ENCODE results near the gene CARHSP1. TPM values are rescaled to one million over a fixed set of nuclear protein-coding genes. Genes with fewer than 3 reads are reported as not detected.

The CARHSP1 gene
- total RNA-seq, 1 donor from 2014 or later, result 172 TPM

DNA sequence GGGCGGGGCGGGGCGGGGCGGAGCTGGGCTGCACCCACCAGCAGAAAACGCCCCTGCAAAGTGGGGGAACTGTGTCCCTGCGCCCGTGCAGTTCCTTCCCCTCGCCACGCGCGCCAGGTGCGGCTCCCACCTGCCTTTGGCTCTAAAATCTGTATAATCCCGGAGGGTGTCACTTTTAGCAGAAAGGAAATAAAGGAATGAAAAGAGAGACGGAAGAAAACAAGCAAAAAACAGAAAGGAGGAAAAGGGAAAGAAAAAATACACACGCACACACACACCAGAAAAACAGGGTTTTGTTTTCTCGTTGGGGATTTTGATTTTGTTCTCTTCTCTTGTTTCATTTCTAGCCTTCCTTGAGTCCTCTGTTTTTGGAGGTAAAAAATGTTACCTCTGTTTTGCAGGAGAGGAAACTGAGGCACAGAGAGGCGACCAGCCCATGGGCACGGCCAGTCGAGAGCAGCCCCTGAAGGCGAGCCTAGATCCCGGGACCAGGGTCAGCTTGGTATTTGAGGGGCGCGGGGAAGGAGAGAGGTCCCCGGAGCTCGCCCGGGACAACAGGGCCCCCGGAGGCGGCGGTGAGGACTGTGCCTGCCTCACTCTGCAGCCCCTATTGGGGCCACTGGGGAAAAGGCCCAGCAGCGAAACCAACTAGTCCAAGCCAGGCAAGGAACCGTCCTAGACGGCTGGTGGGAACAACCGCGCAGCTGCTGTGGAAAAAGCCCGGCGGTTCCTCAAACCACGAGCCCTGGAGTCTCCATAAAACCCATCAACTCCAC lies 594 bp upstream of the CARHSP1 start:
- no peak for DNase-seq

DNA sequence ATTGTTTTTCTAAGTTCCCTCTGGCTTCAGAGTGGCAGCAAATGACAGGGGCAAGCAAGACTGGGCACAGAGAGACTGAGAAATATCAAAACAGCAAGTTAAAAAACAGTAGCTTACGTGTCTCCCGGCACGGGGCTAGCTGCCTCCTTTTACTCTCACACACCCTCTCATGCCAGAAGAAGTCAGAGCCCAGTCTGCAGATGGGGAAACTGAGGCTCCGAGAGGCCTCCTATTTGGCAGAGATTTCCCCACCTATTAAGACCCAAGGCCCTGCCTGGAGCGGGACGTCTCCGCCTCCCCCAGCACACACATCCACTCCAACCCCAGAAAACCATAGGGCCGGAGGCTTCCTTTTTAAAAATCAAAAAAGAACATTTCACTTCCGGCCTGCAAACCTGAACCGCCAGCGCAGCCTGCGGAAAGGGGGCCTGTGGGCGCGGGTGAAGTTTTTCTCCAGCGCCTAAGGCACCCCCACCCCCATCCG lies 832 bp downstream of the CARHSP1 start:
- peak; percentile 25 for DNase-seq

DNA sequence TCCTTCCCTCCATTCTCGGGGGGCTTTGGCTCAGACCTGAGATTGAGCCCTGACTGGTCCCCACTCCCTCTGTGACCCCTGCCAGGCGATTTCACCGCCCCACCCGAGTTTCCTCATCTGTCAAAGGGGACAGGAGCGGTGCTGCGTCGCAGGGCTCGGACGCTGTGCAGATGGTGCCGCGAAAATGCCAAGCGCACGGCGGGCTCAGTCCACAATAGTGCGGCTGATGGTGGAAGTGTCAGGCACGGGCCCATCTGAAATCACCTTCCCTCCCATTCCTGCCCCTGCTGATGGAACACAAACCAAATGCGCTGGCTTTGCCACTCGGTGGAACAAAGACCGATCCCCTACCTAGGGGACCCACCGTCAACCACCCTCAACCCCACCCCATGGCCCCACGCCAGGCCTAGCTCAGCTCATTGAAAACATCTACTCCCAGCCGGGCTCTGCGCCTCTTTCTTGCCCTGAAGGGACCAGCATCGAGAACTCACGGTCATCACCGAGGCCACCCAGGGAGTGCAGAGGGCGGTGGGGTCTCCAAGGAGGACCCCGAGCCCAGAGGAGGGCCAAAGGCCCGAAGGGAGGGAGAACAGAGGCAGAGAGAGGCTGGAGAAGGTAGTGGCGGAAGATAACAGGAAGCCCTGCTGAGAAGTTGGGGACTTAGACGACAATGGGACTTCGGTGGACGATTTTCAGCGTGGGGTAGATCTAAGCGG lies 1.4 kb downstream of the CARHSP1 start:
- peak; percentile 33 for DNase-seq

DNA sequence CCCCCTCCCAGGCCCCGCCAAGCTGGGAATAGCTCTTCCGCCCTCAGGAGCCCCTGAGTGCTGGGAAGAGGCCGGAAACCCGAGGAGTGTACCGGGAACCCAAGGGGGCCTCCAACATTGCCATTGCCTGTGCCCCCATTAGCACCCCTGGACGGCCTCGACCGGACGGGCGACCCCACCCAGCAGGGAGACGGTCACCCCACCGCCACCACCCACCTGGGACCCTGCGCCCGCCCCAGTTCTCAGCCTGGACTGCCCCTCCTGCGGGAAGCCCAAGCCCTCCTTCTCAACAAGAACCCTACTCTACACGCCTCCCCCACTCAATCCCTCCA lies 2.0 kb downstream of the CARHSP1 start:
- DNase-seq, result no peak

DNA sequence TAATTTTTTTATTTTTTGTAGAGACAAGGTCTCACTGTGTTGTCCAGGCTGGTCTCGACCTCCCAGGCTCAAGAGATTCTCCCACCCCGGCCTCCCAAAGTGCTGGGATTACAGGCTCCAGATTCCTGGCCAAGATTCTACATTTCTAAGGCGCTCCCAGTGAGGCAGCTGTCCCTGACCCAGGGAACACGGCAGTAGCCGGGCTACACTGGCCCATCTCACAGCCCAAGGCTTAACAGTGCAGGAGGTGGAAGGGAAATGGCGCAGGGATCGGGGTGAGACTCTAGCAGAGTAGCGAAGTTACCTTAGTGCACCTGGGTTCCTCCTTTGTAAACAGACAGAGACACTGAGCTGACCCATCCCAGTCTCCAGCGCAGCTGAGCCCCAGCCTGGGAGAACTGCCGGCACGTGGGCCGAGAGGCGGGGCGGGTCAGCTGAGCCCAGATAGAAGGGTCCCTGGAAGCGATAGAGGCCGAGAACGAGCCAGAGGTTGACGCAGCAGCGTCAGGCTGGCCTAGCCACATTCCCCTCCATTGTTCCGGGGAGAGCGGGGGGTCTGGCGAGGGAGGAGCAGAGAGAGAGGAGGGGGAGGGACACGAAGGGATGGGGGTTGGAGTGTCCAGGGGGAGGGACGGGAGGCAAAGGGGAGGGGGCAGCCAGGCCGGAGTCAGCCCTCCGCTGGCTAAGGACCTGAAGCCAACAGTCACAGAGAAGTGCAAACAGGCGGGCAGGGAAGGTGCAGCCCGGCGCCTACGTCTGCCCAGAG lies 2.5 kb downstream of the CARHSP1 start:
- no peak for DNase-seq

DNA sequence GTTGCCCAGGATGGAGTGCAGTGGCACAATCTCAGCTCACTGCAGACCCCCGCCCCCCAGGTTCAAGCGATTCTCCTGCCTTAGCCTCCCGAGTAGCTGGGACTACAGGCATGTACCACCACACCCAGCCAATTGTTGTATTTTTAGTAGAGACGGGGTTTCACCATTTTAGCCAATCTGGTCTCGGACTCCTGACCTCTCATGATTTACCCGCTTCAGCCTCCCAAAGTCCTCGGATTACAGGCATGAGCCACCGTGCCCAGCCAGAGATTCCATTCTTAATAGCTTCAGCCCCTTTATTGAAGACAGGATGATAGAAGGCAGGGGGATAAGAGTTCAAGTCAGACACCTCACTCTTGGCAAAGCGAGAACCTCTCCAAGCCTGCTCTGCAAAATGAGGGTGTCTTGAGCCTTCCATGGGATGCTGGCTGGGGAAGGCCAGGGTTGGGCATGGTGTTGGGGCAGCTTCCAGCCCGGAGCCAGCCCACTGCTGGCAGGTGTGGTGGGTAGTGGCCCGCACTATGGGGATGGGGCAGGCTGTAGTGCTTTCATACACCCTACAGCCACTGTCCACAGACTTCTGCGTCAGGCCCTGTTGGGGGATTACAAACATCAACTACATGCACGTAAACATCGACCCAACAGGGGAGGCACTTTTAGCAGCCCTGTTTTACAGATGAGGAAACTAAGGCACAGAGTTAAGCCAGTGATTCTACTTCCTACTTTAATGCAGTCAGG lies 3.5 kb downstream of the CARHSP1 start:
- DNase-seq, result no peak

DNA sequence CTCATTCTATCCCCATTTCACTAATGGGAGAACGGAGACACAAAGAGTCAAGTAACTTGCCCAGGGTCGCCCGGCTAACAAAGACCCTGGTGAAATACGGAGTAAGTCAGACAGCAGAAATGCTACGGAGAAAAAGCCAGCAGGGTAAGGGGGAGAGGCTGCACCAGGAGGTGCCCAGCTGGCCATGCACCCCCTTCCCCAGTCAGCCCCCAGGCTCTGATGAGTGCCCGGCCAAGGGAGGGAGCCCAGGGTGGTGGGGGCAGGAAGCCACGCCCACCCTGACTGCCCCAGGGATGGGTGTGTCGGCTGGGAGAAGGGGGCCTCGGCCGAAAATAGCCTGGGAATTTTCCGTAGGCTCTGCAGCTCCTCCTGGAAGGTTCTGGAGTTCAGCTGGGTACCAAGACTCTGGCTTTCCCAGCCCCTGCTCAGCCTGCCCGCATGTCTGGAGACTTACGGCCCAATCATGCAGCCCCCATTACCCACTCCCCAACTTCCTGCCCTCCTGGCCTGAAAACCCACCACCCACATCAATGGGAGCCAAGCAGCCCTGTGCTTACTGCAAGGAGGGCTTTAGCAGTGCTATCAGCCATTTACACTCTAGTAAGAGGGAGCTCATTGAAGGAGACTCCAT lies 4.2 kb downstream of the CARHSP1 start:
- DNase-seq, result no peak

DNA sequence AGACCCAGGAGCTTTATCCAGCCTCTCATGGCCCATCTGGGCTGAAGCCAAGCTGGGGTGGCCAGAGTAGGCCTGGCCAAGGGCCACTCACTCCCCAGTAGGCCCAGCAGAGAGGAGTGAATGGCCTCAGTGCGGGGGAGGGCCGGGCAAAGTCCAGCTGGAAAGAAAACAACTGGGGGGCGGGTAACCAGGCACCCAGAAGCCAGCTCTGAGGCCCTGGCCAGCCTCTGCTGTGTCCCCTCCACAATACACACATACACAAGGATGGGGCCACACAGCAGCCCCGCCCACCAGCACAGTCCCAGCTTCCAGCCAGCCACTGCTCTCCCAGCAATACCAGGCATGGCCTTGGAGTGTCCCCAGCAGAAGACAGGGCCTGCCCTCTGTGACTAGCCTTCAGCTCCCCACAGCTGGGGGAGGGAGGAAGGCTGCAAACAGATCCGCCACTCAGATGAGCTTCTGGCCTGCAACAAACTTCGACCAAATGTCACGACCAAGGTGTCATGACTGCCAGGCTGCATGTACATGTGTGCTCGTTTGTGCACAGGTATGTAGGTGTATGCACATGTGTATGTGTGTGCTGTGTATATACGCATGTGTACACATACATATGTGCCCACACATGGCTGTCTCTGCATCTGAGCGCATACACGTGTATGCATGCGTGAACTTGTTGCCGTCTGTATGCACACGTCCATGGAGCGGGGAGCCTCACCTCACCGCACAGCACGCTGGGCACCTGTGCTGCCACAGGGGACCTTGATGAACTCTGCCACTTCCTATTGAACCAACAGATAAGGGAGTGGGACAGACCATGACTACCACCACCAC lies 5.0 kb downstream of the CARHSP1 start:
- no peak for DNase-seq

DNA sequence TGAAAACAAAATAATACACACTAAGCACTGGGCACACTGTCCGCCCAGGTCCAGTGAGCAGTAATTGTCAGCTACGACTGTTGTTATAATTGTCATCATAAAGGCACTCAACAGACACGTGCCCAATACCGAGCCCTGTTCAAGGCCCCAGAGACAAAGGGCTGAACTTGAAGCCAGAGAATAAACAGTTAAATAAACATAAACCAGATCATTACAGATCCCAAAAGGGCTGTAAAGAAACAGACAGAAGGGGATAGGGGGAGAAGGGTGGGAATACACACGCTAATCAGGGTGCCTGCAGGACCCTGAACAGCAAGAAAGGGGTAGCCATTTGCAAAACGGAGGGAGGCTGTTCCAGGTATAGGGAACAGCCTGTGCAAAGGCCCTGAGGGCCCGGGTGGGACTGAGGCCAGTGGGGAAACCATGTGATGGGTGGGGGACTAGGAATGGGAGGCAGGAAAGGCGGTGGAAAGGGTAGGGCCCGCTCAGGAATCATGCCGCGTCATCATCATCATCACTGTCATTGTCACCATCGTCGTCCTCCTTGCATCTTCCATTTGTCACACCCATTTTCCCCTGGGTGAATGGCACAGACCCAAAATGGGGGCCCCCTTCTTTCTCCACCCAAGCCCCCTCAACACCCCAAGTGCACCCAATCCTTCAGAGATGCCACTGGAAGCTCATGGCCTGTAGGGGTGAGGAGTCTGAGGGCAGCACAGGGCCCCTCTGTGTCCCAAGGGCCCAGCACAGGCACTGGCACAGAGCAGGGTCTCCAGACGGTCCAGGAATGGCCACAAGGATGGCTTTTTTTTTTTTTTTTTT lies 6.3 kb downstream of the CARHSP1 start:
- no peak for DNase-seq

DNA sequence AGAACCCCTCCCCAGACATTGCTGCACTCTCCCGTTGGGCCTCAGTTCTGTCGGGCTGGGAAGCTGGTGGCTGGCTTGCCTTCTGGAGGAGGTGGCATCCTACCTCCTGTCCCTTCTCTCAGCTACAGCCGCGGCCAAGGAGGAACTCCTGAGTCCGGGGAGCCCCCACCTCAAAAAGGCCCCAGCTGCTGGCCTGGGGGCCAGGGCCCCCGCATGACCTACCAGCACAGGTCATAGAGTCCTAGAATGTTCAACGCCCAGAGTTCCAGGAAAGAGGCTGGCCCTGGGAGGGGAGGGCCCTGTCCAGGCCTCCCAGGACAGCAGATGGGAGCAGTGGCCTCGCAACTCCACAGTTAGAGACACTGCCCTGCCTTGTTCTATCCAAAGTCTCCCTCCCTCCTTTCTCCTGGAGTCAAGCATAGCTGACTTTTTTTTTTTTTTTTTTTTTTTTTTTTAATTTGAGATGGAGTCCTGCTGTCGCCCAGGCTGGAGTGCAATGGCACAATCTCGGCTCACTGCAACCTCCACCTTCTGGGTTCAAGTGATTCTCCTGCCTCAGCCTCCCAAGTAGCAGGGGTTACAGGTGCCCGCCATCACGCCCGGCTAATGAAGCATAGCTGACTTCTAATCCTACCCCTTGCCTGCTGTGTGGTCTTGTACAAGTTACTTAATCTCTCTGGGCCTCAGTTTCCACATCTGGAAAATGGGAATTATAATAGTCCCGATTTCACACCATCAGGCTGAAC lies 7.1 kb downstream of the CARHSP1 start:
- DNase-seq, result no peak

DNA sequence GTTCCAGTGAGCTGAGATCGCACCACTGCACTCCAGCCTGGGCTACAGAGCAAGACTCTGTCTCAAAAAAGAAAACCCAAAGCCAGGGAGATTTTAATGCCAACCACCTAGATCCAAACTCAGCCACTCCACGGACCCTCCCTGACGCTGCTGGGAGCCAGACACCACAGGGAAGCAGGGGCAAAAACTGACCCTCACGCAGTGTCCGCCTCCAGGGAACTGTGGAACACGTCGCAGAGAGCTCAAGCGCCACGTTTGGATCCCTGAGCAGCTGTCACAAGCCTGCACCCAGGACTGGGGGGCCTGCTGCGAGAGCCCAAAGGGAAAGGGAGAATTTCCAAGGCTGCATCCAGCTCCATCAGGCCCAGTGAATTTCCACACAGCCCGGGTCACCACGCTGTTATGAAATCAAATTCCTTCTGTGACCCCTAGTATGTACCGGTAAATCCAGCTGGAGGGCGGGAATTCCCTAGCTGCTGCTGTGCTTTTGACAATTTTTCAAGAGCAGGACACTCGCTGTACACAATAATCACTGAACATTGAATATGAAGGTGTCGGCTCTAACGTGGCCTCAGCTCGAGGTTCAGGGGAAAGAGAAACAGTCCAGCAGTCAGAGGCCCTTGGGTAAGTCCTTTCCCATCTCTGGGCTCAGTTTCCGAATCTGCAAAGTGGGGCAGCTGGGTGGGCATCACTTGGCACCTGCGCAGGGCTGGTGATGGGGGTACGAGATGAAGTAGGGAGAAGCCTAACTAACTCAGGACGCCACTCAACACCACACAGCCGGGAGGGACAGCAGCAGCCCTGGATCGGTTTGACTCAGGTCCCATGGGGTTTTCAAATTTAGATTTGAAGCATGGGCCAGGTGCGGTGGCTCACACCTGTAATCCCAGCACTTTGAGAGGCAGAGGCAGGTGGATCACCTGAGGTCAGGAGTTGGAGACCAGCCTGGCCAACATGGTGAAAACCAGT lies 8.6 kb downstream of the CARHSP1 start:
- DNase-seq, result peak; percentile 38

DNA sequence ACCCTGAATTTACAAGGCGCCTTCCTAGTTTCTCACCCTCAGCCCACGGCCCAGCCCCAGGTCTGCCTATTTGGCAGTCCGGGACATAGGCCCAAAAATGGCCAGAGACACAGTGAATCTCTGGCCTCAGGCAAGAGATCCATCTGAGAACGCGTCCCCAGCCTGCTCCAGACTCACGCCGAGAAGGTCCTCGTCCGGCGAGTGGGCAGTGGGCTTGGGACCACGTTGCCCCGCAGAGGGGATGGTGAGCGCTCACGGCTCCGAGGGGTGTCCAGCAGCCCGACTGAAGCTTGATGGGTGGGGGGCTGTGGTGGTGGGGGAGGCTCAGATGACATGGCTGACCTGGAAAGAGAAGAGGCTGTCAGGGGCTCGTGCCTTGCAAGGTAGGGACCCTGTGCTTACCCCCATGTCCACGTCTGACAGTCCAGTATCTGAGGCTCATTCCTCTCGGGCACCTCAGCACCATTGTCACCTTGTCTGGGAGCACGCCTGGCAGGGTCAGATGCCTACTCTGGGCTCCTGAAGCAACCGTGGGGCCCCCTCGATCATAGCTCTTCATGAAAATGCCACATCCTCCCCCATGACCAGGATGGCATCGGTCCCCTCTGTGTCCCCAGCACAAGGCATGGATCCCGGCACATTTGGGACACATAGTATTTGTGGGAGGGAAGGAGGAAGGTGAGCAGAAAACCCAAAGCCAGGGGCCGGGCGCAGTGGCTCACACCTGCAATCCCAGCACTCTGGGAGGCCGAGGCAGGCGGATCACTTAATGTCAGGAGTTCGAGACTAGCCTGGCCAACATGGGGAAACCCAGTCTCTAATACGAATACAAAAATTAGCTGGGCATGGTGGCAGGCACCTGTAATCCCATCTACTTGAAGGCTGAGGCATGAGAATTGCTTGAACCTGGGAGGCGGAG lies 9.6 kb downstream of the CARHSP1 start:
- no peak for DNase-seq

DNA sequence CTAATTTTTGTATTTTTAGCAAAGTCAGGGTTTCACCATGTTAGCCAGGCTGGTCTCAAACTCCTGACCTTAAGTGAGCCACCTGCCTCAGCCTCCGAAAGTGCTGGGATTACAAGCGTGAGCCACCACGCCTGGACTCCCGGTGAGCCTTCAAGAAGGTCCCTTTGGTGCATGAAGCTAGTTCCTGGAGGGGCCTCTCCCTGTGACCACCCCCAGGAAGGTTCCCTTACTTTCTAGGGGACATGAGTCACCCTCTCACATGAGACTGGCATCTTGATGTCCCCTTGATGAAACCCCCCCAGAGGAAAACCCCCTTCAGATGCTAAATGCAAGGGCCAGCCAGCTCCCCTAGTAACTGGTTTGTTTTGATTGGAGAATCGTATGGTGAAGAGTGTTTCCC lies 12.8 kb downstream of the CARHSP1 start:
- DNase-seq, result no peak

DNA sequence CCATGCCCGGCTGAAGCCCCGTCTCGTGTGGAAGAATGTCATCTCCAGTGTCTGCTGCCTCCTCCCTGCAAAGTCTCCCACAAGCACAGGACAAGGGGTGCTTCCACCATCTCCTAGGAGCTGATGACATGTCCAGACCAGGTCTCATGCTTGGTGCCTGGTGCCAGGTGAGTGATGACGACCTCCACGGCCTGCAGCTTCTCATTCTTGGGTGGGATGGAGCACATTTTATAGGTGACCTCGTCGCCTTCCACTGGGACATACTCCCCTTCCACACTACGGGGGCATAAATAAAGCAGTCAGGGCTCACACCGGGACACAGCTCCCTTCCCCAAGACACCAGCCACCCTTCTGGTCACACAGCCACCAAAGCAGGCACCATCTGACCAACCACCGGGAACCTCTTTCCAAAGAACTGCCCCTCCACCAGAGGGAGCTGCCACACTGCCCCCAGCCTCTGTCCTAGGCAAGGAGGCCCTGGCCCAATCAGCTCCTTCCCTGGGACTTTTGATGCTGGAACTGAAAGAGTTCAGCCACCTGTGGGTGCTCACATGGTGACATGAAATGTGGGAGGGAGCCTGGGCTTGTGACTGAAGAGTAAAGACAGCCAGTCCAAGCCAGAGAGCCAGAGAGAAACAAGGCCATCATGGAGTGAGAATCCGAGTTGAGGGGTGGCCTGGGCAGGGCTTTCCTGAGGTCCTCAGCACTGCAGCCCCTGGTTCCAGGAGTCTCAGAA lies 13.6 kb downstream of the CARHSP1 start:
- DNase-seq, result no peak

DNA sequence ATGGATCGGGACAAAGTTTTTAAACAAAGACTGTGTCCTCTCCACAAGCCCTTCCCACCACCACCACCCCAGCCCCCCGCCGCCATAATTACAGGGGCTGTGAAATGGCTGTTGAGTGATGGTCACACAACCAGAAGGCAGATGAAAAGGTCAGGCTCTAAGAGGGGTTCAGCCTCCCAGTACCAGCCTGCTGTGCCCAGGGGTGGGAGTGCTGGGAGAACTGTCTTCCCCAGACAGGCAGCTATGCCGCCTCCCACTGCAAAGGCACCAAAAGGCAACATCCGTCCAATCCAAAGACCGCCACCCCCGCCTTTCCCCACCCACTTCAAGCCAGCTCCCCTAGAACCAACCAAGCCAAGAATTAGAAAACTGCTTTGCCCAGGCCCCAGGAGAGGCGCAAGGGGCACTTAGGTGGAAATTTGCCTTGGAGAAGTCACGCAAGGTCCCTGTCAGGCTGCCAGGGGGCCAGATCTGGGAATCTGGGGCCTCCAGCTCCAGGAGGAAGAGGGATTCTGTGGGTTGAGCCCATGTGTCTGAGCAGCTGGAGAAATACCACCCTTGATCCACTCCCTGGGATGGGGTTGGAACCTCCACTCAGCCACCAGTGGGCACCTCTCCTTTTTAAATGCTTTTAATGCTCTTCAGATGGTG lies 14.4 kb downstream of the CARHSP1 start:
- no peak for DNase-seq

DNA sequence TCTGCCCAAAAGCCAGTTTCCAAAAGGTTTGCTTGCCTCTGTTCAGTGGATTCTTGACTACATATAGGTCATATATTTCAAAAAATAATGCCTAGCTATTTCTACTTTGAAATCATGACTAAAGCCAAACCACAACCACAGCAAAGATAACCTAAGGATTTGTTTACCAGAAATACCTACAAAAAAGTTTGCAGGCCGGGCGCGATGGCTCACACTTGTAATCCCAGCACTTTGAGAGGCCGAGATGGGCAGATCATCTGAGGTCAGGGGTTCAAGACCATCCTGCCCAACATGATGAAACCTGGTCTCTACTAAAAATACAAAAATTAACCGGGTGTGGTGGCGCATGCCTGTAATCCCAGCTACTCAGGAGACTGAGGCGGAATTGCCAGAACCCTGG lies 15.2 kb downstream of the CARHSP1 start:
- no peak for DNase-seq
